G401.6 (cell line): ENCODE measurements around the gene CACFD1.
A peak's percentile ranks its signal among the peaks of the same experiment; 100 is the strongest.

ENCODE experiments used
- FAIRE-seq: peaks from 2 replicates; lab custom pipeline; 2012; peaks lifted over from hg19 to GRCh38; lab: Jason Lieb, UNC

The CACFD1 gene

DNA sequence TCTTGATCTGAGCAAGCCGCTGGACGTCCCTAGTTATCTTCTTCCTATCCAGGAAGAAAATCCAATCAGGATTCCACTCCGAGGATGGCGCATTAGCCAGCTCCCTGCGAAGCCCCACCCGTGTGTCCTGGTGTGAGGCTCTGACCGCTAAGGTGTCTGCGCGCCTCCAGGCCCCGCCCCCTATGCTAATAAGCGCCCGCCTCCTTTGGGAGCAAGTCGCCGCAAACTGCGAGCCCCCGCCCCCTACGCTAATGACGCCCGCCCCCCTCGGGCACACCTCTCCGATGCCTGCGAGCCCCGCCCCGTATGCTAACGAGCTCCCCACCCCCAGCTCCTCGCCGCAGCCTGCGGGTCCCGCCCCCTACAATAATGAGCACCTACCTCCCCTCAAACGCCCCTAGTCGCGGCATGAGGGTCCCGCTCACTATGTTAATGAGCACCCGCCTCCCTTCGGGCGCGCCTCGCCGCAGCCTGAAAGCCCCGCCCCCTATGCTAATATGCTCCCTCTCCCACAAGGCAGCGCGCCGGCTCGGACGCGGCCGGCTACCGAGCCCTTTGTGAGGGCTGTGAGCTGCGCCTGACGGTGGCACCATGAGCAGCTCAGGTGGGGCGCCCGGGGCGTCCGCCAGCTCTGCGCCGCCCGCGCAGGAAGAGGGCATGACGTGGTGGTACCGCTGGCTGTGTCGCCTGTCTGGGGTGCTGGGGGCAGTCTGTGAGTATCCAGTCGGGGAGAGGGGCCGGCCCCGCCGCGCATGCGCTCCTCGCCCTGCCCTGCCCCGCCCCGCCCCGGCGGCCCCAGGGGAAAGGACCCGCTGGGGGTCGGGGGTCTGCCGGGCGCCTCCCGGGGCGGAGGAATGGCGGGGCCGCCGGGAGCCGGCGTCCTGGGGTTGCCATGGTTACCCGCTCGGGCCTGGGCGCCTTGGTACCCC lies at the start of gene CACFD1:
Gene CACFD1 (plus strand): TSS at position 503 of the 929 bp plus-strand sequence. CDS start 89 bp downstream, at position 592.
- peak; percentile 79 for FAIRE-seq

DNA sequence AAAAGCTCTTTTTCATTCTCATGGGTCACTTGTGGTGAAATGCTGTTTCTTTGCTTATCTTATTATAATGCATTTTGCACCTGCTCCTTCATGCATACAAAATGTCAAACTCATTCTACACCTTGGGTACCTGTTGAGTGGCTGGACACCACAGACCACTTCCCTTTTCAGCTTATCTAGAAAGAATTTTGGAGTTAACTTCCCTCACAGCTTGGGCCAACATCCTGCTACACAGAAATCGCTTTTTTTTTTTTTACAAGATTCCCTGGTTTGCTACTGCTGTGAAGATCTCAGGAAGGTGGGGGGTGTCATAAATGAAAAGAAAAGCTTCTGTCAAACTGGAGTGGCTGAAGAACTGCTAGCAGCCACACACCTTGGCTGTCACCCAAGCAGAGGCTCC lies 44.6 kb upstream of the CACFD1 start:
- no peak for FAIRE-seq

DNA sequence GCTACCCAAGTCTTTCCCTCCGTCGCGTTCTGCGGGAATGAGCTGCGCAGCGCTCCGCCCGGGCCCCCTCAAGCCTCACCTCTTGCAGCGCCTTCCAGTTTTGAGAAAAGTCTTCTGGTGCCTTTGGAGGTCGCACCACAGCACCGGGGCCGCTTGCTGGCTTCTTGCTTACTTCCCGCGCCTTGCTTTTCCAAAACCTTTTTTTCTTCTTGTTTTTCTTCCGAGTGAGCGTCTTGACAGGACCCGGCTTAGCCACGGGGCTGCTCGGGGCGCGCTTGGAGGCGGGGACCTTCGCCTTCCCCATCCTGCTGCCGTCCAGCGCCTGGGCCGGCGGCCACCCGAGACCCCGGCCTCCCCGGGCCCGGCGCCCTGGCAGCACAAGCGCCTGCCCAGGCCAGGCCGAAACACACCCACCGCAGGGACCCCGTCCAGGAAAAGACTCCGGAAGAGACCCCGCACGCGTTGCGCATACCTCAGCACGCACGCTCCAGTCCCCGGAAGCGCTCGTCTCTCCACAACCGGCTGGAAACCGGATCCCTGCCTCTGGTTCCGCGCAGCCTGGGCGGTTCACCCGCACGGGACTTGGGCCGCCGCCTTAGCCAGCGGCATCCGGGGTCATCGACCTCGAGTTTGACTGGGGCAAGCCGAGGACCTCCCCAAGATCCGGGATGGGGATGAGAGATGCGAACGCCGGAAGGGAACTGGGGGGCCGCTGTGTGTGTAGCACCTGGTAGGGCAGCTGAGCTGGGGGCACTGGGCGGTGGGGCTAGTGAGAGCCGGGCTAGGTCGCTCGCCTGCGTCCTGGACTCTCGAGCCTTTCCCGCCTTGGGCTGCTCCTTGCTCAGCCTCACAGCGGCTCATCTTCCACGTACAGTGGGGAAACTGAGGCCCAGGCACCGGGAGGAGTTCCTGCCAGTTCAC lies 42.0 kb upstream of the CACFD1 start, which contains the start of gene REXO4:
Gene REXO4 (minus strand): TSS at position 470 of the 921 bp plus-strand sequence. CDS start 166 bp downstream, at position 304.
- FAIRE-seq, result no peak

DNA sequence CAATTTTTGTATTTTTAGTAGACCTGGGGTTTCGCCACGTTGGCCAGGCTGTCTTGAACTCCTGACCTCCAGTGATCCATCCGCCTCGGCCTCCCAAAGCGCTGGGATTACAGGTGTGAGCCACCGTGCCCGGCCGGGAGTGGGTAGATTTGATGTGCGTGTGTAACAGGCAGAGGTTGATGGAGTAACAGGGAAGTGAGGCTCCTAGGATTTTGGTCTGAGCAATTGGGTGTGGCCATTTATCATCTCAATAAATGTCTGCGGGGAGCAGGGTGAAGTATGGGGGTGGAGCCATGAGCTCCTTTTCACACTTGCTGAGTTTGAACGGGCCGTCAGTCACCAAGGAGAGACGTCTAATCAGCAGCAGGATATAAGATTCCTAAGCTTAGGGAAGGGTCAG lies 40.8 kb upstream of the CACFD1 start:
- no peak for FAIRE-seq

DNA sequence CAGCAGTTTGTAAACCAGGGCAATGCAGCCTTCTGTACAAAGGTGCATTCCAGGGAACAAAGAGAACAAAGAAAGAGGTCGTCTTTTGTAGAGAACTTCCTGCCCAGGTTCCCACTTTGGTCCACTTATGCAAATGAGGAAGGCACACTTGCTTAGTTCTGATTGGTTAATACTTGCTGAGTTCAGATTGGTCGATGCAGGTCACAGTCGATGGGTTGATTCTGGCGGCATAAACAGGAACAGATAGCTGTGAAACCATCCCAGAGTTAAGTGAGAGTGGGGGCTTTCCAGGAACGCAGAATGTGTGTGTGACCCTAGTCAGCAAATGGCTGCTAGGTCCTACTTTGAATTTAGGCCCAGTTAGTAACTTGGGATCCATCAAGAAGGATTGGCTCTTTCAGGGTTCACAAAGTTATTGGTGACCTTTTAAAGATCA lies 39.4 kb upstream of the CACFD1 start:
- FAIRE-seq, result no peak

DNA sequence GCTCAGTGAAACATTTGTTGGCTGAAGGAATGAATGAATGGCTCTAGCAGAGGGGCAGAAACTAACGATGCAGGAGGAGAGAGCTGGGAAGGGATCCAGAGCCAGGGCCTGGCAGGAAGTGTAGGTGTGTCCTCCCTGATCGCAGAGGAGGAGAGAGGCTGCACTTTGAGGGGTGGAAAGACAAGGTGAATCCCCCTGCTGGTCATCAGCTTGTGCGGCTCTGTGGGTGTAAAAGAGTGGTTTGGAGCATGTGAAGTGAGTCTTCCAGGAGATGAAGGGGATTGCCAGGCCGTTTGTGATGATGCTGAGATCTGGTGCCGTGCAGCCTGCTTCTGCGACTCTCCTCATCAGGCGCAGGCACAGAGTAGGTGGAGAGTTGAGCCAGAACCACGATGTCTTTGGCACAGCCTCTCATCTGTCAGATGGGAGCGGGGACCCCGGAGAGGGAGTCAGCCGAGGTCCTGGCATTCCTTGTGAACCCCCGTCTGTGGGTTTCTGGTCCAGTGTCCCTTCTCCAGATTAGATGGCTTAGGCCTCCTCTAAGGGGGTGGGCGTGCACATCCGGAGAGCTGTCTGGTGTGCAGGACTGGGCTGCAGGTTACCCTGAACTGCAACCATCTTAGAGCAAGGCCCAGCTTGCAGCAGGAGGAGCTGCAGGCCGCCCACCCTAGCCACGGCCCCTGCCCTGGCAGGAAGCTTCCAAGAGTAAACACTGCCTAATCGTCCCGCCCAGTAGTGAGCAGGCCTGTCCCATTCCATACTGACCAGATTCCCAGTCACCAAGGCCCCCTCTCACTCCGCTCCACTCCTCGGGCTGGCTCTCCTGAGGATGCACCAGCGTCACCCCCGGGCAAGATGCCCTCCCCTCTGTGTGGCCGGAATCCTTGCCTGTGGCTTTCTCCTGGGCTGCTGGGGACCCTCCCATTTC lies 37.9 kb upstream of the CACFD1 start, which contains the start of gene ADAMTS13:
Gene ADAMTS13 (plus strand): TSS at position 753 of the 928 bp plus-strand sequence. CDS start 77 bp downstream, at position 830.
- no peak for FAIRE-seq

DNA sequence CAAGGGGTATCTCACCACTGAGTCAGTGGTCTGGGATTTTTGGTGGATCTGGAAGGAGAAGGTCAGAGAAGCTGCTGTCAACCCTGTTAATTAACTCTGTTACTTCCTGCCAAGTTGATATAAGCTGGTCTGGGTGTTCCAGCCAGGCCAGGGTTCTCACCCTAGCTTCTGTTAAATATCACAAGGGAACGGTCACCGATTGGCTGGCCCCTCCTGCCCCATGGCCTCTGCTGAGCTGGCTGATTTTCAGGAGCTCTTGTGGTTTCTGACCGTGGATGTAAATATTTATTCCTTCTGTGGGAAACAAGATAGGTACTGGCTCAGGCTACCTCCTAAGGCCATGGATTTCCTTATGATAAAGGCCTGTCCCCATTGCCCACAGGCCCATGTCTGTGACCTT lies 36.6 kb upstream of the CACFD1 start:
- no peak for FAIRE-seq

DNA sequence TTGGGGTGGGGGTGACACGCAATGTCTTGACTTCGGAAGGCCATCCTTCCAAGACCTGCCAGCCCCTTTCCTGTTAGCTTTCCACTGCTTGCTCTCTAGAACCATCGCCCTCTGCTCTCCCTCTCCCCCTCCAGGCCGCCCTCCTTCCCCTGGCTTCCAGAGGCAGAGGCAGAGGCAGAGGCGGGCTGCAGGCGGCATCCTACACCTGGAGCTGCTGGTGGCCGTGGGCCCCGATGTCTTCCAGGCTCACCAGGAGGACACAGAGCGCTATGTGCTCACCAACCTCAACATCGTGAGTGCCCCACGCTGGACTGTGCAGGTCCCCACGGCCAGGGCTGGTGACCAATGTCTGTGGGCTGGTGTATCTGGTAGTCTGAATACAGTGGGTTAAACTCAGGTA lies 35.6 kb upstream of the CACFD1 start:
- no peak for FAIRE-seq

DNA sequence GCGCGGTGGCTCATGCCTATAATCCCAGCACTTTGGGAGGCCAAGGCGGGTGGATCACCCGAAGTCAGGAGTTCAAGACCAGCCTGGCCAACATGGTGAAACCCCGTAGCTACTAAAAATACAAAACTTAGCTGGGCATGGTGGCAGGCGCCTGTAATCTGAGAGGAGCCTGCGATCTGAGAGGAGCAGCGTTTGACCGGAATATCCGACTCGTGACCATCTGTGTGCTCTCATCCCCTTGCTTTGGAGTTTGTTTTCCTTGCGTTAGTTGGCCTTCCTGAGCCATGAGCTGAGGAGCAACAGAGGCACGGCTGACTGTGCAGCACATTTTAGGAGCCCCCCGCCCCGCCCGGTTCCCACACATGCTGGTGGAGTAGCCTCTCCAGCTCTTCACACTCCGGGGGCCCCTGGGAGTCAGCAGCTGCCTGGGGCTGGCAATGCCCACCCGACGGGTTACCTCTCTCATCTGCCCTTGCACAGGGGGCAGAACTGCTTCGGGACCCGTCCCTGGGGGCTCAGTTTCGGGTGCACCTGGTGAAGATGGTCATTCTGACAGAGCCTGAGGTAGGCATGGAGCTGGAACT lies 34.6 kb upstream of the CACFD1 start:
- no peak for FAIRE-seq

DNA sequence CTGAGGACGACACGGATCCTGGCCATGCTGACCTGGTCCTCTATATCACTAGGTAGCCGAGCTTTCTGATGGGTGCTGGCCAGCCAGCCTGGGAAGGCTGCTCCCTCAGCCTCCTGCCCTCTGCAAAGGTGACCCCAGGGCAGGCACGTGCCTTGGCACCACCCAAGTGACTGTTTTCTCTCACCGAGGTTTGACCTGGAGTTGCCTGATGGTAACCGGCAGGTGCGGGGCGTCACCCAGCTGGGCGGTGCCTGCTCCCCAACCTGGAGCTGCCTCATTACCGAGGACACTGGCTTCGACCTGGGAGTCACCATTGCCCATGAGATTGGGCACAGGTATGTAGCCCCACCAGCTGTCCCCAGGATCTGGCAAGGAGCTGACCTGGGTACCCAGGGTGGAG lies 33.8 kb upstream of the CACFD1 start:
- no peak for FAIRE-seq

DNA sequence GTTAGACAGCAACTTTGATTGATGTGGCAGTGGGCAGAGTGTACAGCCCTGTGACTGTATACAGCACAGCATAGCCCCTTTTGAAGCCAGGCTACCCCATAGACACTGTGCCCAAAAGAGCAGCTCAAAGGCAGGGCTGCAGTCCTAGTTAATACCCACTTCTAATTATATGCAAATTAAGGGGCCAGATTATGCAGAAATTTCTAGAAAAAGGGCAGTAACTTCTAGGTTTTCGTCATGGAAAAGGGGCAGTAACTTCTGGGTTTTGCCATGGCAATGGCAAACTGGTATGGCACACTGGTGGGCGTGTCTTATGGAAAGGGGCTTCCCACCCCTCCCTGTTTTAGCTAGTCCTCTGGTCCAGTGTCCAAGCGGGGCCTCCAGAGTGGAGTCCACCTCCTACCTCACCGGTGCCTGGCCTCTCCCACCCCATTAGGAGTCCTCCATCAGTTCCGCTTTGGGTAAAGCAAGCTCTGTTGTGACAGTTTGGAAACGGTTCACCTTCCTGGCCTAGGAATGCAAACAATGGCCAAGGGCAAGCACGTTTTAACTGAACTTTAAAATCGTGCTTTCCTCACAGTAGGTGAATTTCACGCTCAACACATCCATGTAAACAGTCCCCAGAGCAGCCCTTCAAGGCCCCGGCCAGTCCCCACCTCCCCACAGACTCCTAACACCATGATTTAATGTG lies 32.0 kb upstream of the CACFD1 start:
- no peak for FAIRE-seq

DNA sequence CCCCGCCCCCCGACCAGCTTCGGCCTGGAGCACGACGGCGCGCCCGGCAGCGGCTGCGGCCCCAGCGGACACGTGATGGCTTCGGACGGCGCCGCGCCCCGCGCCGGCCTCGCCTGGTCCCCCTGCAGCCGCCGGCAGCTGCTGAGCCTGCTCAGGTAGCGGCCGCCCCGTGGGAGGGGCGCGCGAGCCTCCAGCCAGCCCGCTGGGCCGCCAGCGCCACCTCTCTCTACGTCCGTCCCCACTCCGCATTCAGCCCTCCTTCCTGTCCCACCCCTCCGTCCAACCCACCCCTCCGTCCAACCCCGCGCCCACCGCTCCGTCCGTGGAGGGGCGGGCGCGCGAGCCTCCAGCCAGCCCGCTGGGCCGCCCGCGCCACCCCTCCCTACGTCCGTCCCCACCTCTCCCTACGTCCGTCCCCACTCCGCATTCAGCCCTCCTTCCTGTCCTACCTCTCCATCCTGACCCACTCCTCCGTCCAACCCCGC lies 31.1 kb upstream of the CACFD1 start:
- FAIRE-seq, result no peak

DNA sequence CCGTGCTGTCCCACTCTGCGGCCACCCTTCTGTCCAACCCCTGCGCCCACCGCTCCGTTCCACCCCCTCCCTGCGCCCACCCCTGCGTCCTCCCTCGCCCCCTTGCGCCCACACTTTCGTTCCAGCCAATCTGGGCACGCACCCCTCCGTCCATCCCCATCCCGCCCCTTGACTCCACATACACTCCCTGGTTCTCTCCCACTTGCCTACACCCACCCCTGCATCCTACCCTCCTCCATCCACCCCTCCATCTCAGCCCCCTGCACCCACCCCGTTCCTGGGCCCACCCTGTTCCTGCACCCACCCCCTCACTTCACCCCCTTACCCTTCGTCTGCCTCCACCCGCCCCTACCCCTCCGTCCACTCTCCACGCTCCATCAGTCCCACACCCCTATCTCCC lies 30.6 kb upstream of the CACFD1 start:
- no peak for FAIRE-seq

DNA sequence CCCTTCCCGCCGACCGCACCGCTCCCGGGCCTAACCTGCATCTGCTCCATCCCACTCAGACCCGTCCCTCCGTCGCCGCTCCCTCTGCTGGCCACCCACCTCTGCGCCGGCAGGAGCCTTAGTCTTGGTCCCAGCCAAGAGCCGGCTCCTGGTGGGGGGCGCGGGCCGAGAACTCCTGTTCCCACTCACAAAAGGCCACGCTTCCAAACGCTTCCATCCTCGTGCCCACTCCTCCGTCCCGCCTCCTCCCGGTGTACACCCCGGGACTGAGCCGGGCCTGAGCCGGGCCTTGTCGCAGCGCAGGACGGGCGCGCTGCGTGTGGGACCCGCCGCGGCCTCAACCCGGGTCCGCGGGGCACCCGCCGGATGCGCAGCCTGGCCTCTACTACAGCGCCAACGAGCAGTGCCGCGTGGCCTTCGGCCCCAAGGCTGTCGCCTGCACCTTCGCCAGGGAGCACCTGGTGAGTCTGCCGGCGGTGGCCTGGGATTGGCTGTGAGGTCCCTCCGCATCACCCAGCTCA lies 30.1 kb upstream of the CACFD1 start:
- no peak for FAIRE-seq

DNA sequence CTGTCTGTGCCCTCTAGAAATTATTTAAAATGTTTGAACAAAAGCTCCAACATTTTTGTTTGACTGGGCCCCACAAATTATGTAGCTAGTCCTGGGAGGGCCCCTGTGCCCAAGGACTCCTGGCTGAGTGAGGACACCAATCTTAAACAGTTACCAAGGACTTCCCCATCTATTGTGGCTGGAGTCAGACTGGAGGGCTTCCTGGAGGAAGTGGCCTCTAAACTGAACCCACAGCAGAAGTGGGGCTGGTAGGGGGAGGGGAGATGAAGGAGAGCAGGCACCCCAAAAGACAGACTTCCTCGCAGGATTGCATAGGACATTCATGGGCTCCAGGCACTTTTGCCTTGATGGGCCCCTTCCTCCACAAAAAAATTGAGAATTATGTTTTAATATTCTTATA lies 29.5 kb upstream of the CACFD1 start:
- no peak for FAIRE-seq

DNA sequence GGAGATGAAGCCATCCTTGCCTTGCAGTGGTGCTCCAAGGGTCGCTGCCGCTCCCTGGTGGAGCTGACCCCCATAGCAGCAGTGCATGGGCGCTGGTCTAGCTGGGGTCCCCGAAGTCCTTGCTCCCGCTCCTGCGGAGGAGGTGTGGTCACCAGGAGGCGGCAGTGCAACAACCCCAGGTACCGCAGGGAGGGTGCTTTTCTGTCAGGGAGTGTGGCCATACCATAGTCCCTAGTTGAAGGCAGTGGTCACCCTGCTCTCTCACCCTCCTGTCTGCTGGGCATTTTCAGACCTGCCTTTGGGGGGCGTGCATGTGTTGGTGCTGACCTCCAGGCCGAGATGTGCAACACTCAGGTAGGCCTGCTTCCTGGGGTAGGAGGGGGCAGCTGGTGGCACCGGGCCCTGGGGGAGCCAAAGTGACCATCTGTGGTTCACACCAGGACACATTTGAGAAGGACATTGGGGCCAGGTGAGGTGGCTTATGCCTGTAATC lies 26.4 kb upstream of the CACFD1 start:
- FAIRE-seq, result no peak

DNA sequence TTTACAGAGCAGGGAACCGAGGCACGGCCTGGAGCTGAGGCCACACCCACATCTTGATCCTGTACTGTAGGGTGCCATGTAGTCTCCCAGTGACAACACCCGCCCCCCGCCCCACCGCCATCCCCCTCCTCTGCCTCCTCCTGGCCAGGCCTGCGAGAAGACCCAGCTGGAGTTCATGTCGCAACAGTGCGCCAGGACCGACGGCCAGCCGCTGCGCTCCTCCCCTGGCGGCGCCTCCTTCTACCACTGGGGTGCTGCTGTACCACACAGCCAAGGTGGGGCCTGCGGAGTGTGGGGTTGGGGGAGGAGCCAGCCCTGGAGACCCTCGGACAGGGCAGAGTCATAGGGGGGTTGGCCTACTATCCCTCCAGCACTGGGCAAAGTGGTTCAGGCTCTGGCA lies 23.1 kb upstream of the CACFD1 start:
- no peak for FAIRE-seq

DNA sequence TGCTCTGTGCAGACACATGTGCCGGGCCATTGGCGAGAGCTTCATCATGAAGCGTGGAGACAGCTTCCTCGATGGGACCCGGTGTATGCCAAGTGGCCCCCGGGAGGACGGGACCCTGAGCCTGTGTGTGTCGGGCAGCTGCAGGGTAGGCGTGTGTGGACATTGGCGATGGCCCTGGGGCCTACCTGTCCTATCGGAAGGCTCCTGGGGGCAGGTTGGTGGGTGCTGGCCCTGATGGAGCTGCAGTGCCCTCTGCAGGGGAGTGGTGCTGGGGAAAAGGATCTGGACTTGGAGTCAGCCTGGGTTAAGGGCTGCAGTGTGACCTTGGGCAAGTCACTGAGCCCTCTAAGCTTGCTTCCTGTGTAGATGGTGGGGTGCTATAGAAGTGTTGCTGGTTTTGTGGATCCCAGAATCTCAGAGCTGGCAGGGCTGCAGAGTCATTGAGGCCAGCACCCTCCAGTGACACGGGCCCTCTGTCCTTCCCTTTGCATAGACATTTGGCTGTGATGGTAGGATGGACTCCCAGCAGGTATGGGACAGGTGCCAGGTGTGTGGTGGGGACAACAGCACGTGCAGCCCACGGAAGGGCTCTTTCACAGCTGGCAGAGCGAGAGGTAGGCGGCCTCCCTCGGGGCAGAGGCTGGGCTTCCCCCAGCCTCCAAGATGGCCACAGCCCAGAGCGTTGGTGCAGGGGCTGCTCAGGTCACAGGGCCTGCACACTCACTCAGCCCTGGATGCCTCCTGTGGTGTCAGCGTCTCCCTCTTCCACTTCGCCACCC lies 21.8 kb upstream of the CACFD1 start:
- FAIRE-seq, result no peak

DNA sequence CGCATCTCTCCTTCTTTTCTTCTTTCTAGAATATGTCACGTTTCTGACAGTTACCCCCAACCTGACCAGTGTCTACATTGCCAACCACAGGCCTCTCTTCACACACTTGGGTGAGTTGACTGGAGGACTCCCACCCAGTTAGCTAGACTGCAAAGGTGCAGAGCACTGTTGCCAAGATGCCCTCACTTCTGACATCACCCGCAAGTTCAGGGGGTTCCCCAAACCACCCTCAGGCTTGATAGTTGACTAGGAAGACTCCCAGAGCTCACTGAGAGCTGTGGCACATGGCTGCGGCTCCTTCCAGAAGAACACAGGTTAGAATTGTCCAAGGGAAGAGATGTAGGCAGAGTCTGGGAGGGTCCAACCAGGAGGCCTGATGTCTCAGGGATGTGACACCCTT lies 20.4 kb upstream of the CACFD1 start:
- FAIRE-seq, result no peak
